B cell (primary cell): ENCODE results near the gene ATP8A2. TPM values are rescaled to one million over a fixed set of nuclear protein-coding genes. Genes with fewer than 3 reads are reported as not detected.

Source experiments
- ATAC-seq: fragments of 200-7000 bp; cut with Tn5 transposase; one replicate; pipeline ENCODE4 v1.10.0; 2021; ENCODE audit warnings: low read depth, mild to moderate bottlenecking, moderate number of reproducible peaks, moderate library complexity
- CTCF ChIA-PET: fragments of 350-600 bp; sonication (Branson Sonifier 250); formaldehyde crosslinking; loops from one replicate; lab custom pipeline; 2021; ENCODE audit warnings: antibody characterized with exemption, inconsistent platforms; lab: Charles Lee
- POLR2A ChIA-PET: fragments of 350-600 bp; sonication (Branson Sonifier 250); formaldehyde crosslinking; loops from one replicate; lab custom pipeline; 2021; ENCODE audit warnings: antibody characterized with exemption; lab: Charles Lee
- DNase-seq: peaks from one replicate; pipeline ENCODE4 v3.0.0; 2013
- H2AFZ ChIP-seq: 2 replicates; pipeline ENCODE4 v1.6.1; 2012; ENCODE audit warnings: mild to moderate bottlenecking, low read depth, low read length; ENCODE audit not compliant: insufficient read depth, poor library complexity, severe bottlenecking
- H3K27ac ChIP-seq, 2 donors: 1 replicate in 1 of 2; 2 replicates in 1 of 2; pipeline ENCODE4 v1.5.1; 2012 to 2013; ENCODE audit warnings: low read length in 2 of 2, mild to moderate bottlenecking in 2 of 2, moderate library complexity in 1 of 2
- H3K27me3 ChIP-seq, 4 experiments: fragments of 200-600 bp in 1 of 4; sonication (generic) in 1 of 4; replicated peaks in 1 of 4; 1 replicate in 2 of 4; 2 replicates in 2 of 4; pipeline versions ENCODE4 v1.6.1 to v1.7.0; 2013 to 2016; ENCODE audit warnings: low read length in 3 of 4, mild to moderate bottlenecking in 2 of 4, mixed read lengths in 1 of 4, moderate library complexity in 1 of 4; ENCODE audit not compliant: insufficient read depth in 4 of 4, control insufficient read depth in 3 of 4; ENCODE audit errors: control extremely low read depth in 1 of 4
- H3K36me3 ChIP-seq, 2 experiments: replicated peaks in 1 of 2; 1 replicate in 1 of 2; 2 replicates in 1 of 2; pipeline versions ENCODE4 v1.6.1 to v1.7.1; 2013; ENCODE audit warnings: low read length in 1 of 2; ENCODE audit not compliant: insufficient read depth in 2 of 2, control insufficient read depth in 1 of 2; ENCODE audit errors: control extremely low read depth in 1 of 2, extremely low read depth in 1 of 2
- H3K4me1 ChIP-seq, 2 donors: fragments of 200-600 bp in 1 of 2; sonication (generic) in 1 of 2; 1 replicate in 1 of 2; 2 replicates in 1 of 2; pipeline versions ENCODE4 v1.5.1 to v1.6.1; 2013 to 2017; ENCODE audit warnings: low read length in 2 of 2; ENCODE audit not compliant: control insufficient read depth in 2 of 2, insufficient read depth in 2 of 2
- H3K4me2 ChIP-seq: replicated peaks from 2 replicates; pipeline ENCODE3; 2012; ENCODE audit warnings: mild to moderate bottlenecking, low read depth, low read length; ENCODE audit not compliant: poor library complexity, severe bottlenecking
- H3K4me3 ChIP-seq, 5 experiments: fragments of 200-600 bp in 1 of 5; sonication (generic) in 1 of 5; 1 replicate in 3 of 5; 2 replicates in 2 of 5; pipeline versions ENCODE4 v1.5.1 to v1.7.0; 2011 to 2016; ENCODE audit warnings: low read length in 4 of 5, mild to moderate bottlenecking in 4 of 5, low read depth in 2 of 5, control low read depth in 1 of 5, moderate library complexity in 1 of 5; ENCODE audit not compliant: insufficient read depth in 1 of 5; ENCODE audit errors: control extremely low read depth in 1 of 5, extremely low read depth in 1 of 5
- H3K79me2 ChIP-seq: fragments of 200-600 bp; sonication (generic); one replicate; pipeline ENCODE4 v1.6.0; 2016; ENCODE audit warnings: low read length; ENCODE audit not compliant: control insufficient read depth, insufficient read depth
- H3K9ac ChIP-seq: fragments of 200-600 bp; sonication (generic); 2 replicates; pipeline ENCODE4 v1.6.1; 2017; ENCODE audit warnings: mild to moderate bottlenecking, low read length, moderate library complexity
- H3K9me3 ChIP-seq, 3 donors: one replicate each; pipeline versions ENCODE4 v1.6.1 to v1.7.1; 2013; ENCODE audit warnings: low read length in 2 of 3; ENCODE audit not compliant: control insufficient read depth in 2 of 3, insufficient read depth in 1 of 3; ENCODE audit errors: control extremely low read depth in 1 of 3
- H4K20me1 ChIP-seq: 2 replicates; pipeline ENCODE4 v1.6.0; 2012; ENCODE audit warnings: mild to moderate bottlenecking, low read length; ENCODE audit not compliant: insufficient read depth, control insufficient read depth, poor library complexity, severe bottlenecking
- H3K27ac Mint-ChIP-seq: one replicate; pipeline ENCODE4 v1.8.0; 2021; ENCODE audit warnings: mixed read lengths
- H3K27me3 Mint-ChIP-seq: one replicate; pipeline ENCODE4 v1.8.0; 2021; ENCODE audit warnings: mixed read lengths
- H3K4me1 Mint-ChIP-seq: one replicate; pipeline ENCODE4 v1.8.0; 2021; ENCODE audit warnings: mixed read lengths
- H3K4me3 Mint-ChIP-seq: one replicate; pipeline ENCODE4 v1.8.0; 2021; ENCODE audit warnings: mixed read lengths
- H3K9me3 Mint-ChIP-seq: one replicate; pipeline ENCODE4 v1.8.0; 2022; ENCODE audit warnings: mixed read lengths; ENCODE audit not compliant: insufficient read depth
- EZH2 ChIP-seq: IDR thresholded peaks from 2 replicates; pipeline ENCODE4 v1.6.1; 2012; ENCODE audit warnings: borderline replicate concordance, low read depth, mild to moderate bottlenecking, moderate library complexity, low read length; ENCODE audit not compliant: insufficient read depth, poor library complexity, severe bottlenecking
- WGBS: methylation state at CpG from one replicate; pipeline ENCODE4 v1.1.5; 2013; ENCODE audit warnings: missing lambda C conversion rate; ENCODE audit not compliant: insufficient coverage; 5-methylcytosine and 5-hydroxymethylcytosine counted together
- intact Hi-C: fragments of 100-400 bp; cut with micrococcal nuclease; formaldehyde crosslinking; loops from one replicate; pipeline ENCODE4 v1.10.0; 2022
- polyA plus RNA-seq: library from polyadenylated mRNA; depleted of rRNA; stranded (reverse); fragments of >200 nt; gene quantifications from 2 replicates; pipeline ENCODE4 v1.2.3, GENCODE V29; 2012
- total RNA-seq, 2 donors: library from RNA; stranded (reverse); fragments of 120-200 nt in 1 of 2; gene quantifications; 1 replicate in 1 of 2; 2 replicates in 1 of 2; pipeline versions ENCODE4 v1.2.3 to v1.2.4, GENCODE V29; 2013 to 2022
- TF ChIP-seq, protein P1 (sequence below): fragments of 200-600 bp; IDR thresholded peaks from one replicate; pipeline ENCODE4 v1.8.0; 2022; ENCODE audit warnings: antibody characterized with exemption, mild to moderate bottlenecking

Gene ATP8A2
- total and polyA plus RNA-seq, 2 donors (not counting 1 experiment from before 2014, with no cell fraction given): not detected

DNA sequence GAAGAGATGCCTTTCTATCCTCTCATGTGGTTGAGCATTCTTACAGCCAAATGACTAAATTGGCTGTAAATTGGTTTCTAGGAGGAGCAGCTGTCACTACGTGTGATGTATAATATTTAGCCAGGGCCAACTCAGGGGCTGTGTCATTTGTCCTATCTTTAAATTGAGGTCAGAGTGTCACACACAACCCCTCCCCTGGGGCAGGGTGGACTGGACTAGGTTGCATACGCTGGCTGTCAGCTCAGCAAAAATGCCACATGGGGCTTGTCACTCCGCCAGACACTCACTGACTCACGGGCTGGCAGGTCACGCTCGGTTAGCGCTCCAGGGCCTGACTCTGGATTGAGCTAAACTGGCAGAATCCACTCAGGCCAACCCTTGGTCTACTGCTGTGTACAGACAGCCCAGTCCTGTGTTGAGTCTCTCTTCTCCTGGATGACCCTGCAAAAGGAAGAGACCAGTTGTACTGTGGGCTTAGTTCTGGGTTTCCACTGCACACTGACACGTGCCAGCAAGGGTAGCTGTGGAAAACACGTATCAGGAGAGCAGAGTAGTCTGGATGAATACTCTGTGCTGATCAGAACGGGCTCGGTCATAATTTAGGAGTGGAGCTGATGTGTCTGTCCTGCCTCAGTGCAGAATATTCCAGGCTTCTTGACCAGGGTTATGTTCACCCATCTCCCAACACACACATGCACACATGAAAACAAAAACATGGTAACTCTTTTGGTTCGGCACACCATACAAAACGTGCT lies 650.9 kb downstream of the ATP8A2 start:
- DNase-seq (no peak), ATAC-seq (no peak)
- Histone ChIP-seq H2AFZ (no peak overlapping the region), H3K4me2 (no peak overlapping the region), H4K20me1 (no peaks in the 10 kb centered on the region), H3K9me3 (no peaks in the 10 kb centered on the region), H3K79me2 (no peaks in the 10 kb centered on the region), H3K9ac (no peak overlapping the region), H3K27ac (no peak overlapping the region), H3K4me1 (no peaks in the 10 kb centered on the region), H3K36me3 (no peaks in the 10 kb centered on the region), H3K27me3 (no peaks in the 10 kb centered on the region), H3K4me3 (no peak overlapping the region)
- ChIA-PET POLR2A (no interaction called here), CTCF (no interaction called here)
- Mint-ChIP-seq H3K9me3 (no peaks in the 10 kb centered on the region), H3K27ac (no peak overlapping the region), H3K27me3 (peaks cover 32% of the 10 kb centered on the region), H3K4me1 (no peaks in the 10 kb centered on the region), H3K4me3 (no peak overlapping the region)
- no peak for TF ChIP-seq EZH2
- TF ChIP-seq, protein P1, sequence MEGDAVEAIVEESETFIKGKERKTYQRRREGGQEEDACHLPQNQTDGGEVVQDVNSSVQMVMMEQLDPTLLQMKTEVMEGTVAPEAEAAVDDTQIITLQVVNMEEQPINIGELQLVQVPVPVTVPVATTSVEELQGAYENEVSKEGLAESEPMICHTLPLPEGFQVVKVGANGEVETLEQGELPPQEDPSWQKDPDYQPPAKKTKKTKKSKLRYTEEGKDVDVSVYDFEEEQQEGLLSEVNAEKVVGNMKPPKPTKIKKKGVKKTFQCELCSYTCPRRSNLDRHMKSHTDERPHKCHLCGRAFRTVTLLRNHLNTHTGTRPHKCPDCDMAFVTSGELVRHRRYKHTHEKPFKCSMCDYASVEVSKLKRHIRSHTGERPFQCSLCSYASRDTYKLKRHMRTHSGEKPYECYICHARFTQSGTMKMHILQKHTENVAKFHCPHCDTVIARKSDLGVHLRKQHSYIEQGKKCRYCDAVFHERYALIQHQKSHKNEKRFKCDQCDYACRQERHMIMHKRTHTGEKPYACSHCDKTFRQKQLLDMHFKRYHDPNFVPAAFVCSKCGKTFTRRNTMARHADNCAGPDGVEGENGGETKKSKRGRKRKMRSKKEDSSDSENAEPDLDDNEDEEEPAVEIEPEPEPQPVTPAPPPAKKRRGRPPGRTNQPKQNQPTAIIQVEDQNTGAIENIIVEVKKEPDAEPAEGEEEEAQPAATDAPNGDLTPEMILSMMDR: no peak
- intact Hi-C loops: no loop called here
- WGBS: 85% methylated on average over 9 of the region's 13 CpGs

DNA sequence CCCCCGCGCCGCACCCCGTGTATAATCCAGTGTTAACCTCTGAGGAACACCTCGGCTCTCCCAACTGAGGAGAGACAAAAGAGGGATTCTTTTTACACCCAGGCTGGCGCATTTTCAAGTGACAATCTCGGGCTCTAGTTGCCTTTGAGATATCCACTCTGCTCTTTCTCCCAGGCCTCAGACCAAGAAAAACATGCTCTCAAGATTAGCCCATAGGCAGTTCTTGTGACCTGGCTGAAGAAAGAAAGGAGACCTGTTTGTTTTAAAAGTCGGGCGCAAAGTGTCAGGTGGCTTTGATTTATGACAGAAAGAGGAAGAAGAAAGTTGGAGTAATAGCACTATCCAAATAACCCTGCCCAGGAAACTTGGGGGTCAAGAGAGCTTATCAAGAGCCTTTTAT lies 652.8 kb downstream of the ATP8A2 start:
- H3K79me2 ChIP-seq: no peaks in the 10 kb centered on the region
- ATAC-seq: no peak
- H3K4me1 Mint-ChIP-seq: no peaks in the 10 kb centered on the region
- no peaks in the 10 kb centered on the region for H4K20me1 ChIP-seq
- H3K27me3 ChIP-seq: no peaks in the 10 kb centered on the region
- H3K9ac ChIP-seq: no peak overlapping the region
- intact Hi-C loops: no loop called here
- no peak overlapping the region for H3K4me3 ChIP-seq
- CTCF ChIA-PET: no interaction called here
- H3K27ac Mint-ChIP-seq: no peak overlapping the region
- 100% methylated on average over 2 of the region's 9 CpGs for WGBS
- H3K27me3 Mint-ChIP-seq: peaks cover 29% of the 10 kb centered on the region
- H3K4me2 ChIP-seq: no peak overlapping the region
- POLR2A ChIA-PET: no interaction called here
- H3K36me3 ChIP-seq: no peaks in the 10 kb centered on the region
- no peaks in the 10 kb centered on the region for H3K4me1 ChIP-seq
- no peaks in the 10 kb centered on the region for H3K9me3 ChIP-seq
- H3K9me3 Mint-ChIP-seq: no peaks in the 10 kb centered on the region
- no peak overlapping the region for H2AFZ ChIP-seq
- no peak overlapping the region for H3K27ac ChIP-seq
- DNase-seq: no peak
- TF ChIP-seq EZH2: no peak
- TF ChIP-seq, protein P1: no peak
- H3K4me3 Mint-ChIP-seq: no peak overlapping the region
